Measurements from ENCODE around the gene CMIP. TPM values are rescaled to one million over a fixed set of nuclear protein-coding genes. Genes with fewer than 3 reads are reported as not detected.

CMIP gene
- total RNA-seq, 1 experiment from 2014 or later = 3.0 TPM

GRCh38 chr16:81461243-81461642, 16.6 kb downstream of the CMIP start:
- DNase-seq (ENCODE audit: low read depth) = no peak

GRCh38 chr16:81461766-81462165, 17.2 kb downstream of the CMIP start:
- no peak for DNase-seq (ENCODE audit: low read depth)

- DNase-seq (ENCODE audit: low read depth) = peak; percentile 32
These were observed 18.1 kb downstream of the CMIP start for GRCh38 chr16:81462683-81463082.

- DNase-seq (ENCODE audit: low read depth) = no peak
These were observed 18.8 kb downstream of the CMIP start for GRCh38 chr16:81463296-81463890.

- DNase-seq (ENCODE audit: low read depth) = no peak
These were observed 19.7 kb downstream of the CMIP start for GRCh38 chr16:81464279-81464678.

GRCh38 chr16:81465375-81465943, 20.9 kb downstream of the CMIP start:
- DNase-seq (ENCODE audit: low read depth) = no peak

GRCh38 chr16:81466356-81466980, 21.9 kb downstream of the CMIP start:
- DNase-seq (ENCODE audit: low read depth) = no peak

GRCh38 chr16:81467072-81467471, 22.5 kb downstream of the CMIP start:
- no peak for DNase-seq (ENCODE audit: low read depth)

- no peak for DNase-seq (ENCODE audit: low read depth)
These were observed 23.2 kb downstream of the CMIP start for GRCh38 chr16:81467815-81468214.

- DNase-seq (ENCODE audit: low read depth) = no peak
These were observed 23.8 kb downstream of the CMIP start for GRCh38 chr16:81468269-81468902.

GRCh38 chr16:81469183-81469677, 24.6 kb downstream of the CMIP start:
- no peak for DNase-seq (ENCODE audit: low read depth)

GRCh38 chr16:81469710-81470535, 25.3 kb downstream of the CMIP start:
- DNase-seq (ENCODE audit: low read depth) = no peak

GRCh38 chr16:81470796-81471636, 26.4 kb downstream of the CMIP start:
- no peak for DNase-seq (ENCODE audit: low read depth)

- no peak for DNase-seq (ENCODE audit: low read depth)
These were observed 27.3 kb downstream of the CMIP start for GRCh38 chr16:81471882-81472281.

- DNase-seq (ENCODE audit: low read depth) = no peak
These were observed 27.8 kb downstream of the CMIP start for GRCh38 chr16:81472391-81472790.

- DNase-seq (ENCODE audit: low read depth) = no peak
These were observed 28.5 kb downstream of the CMIP start for GRCh38 chr16:81473066-81473488.

- DNase-seq (ENCODE audit: low read depth) = no peak
These were observed 28.9 kb downstream of the CMIP start for GRCh38 chr16:81473558-81473957.

GRCh38 chr16:81473969-81474959, 29.7 kb downstream of the CMIP start:
- DNase-seq (ENCODE audit: low read depth) = no peak
